ENCODE measurements around the gene OGFOD3.

- TF ChIP-seq EZH2 (IDR thresholded peaks at IDR 0.05; ENCODE audit: insufficient read depth, poor library complexity, severe bottlenecking), result no peak
- no peak for TF ChIP-seq EZH2phosphoT487 (IDR thresholded peaks at IDR 0.05; ENCODE audit: insufficient read depth, low read depth)
Measured at GRCh38 chr17:82450357-82451106, 32.1 kb upstream of the OGFOD3 start, which contains the start of gene CYBC1.

Data from GM23248 (cell line).